Neutrophil (primary cell): ENCODE measurements around the gene TMF1.

Source experiments
- H3K27ac ChIP-seq: fragments of 200-600 bp; sonication (generic); 2 replicates; pipeline ENCODE4 v1.5.1; 2016; ENCODE audit warnings: mild to moderate bottlenecking, moderate library complexity
- H3K27me3 ChIP-seq: fragments of 200-600 bp; sonication (generic); 2 replicates; pipeline ENCODE4 v1.6.0; 2016; ENCODE audit warnings: mild to moderate bottlenecking
- H3K36me3 ChIP-seq: fragments of 200-600 bp; sonication (generic); 2 replicates; pipeline ENCODE4 v1.5.1; 2017
- H3K4me1 ChIP-seq, 2 experiments: fragments of 200-600 bp in 1 of 2; sonication (generic) in 1 of 2; 1 replicate in 1 of 2; 2 replicates in 1 of 2; pipeline versions ENCODE4 v1.5.1 to v1.6.1; 2013 to 2016; ENCODE audit warnings: low read depth in 1 of 2, low read length in 1 of 2, mild to moderate bottlenecking in 1 of 2, moderate library complexity in 1 of 2; ENCODE audit not compliant: control insufficient read depth in 1 of 2, insufficient read depth in 1 of 2
- H3K4me3 ChIP-seq, 2 experiments: fragments of 200-600 bp in 1 of 2; sonication (generic) in 1 of 2; 1 replicate in 1 of 2; 2 replicates in 1 of 2; pipeline ENCODE4 v1.5.1; 2013 to 2016; ENCODE audit warnings: low read depth in 1 of 2, low read length in 1 of 2, mild to moderate bottlenecking in 1 of 2, moderate library complexity in 1 of 2
- H3K9me3 ChIP-seq: fragments of 200-600 bp; sonication (generic); 2 replicates; pipeline ENCODE4 v1.5.1; 2016
- CTCF ChIP-seq: fragments of 200-600 bp; sonication (generic); IDR thresholded peaks from 2 replicates; pipeline ENCODE4 v1.5.1; 2016; ENCODE audit warnings: antibody characterized with exemption

TMF1 gene

DNA sequence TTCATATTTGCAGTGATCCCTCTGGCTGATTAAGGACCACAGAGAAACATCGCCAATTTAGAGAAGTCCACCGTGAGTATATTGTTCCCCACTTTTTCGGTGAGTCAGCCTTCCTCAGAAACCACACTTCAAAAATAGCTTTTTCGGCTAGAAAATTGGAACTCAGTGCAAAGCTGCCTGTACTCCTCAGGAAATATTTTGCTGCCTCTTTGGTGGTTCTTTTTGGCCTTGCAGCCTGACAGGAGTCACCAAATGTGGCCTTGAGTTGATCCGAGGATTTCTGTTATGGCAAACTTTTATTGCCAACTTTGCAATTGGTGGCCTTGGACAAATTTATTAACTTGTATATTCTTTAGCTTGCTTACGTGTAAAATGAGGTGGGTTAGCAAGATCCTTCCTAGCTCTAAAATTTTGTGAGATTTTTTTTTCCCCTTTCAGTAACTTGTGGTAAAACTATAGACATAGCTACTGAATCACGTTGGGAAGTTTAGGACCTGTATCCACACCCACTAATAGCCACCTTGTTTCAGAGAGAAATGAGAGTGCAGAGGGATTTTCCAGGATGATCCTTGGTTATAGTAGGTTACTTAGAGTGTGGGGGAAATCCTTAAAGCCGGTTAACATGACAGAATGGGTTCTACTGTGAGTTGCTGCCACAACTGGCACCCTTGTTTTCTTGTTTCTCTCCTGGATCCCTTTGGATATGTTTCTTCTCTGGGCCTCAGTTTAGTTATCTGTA, 42.5 kb upstream of the TMF1 start:
- Histone ChIP-seq H3K36me3 (peaks cover 7% of the 10 kb centered on the region), H3K4me3 (peak overlapping the region in 1 of 2 experiments; percentile 26), H3K27ac (peak overlapping the region; percentile 89), H3K9me3 (no peaks in the 10 kb centered on the region), H3K27me3 (no peaks in the 10 kb centered on the region), H3K4me1 (peaks cover 51 to 52% of the 10 kb centered on the region in 2 experiments)
- no peak for TF ChIP-seq CTCF

GRCh38 chr3:69092030-69092516, 39.9 kb upstream of the TMF1 start:
- Histone ChIP-seq H3K4me3 (peak overlapping the region; percentile 31 to 46), H3K4me1 (peaks cover 67 to 77% of the 10 kb centered on the region in 2 experiments), H3K27ac (peak overlapping the region; percentile 89), H3K27me3 (no peaks in the 10 kb centered on the region), H3K9me3 (no peaks in the 10 kb centered on the region), H3K36me3 (peaks cover 4% of the 10 kb centered on the region)
- TF ChIP-seq CTCF = no peak

DNA sequence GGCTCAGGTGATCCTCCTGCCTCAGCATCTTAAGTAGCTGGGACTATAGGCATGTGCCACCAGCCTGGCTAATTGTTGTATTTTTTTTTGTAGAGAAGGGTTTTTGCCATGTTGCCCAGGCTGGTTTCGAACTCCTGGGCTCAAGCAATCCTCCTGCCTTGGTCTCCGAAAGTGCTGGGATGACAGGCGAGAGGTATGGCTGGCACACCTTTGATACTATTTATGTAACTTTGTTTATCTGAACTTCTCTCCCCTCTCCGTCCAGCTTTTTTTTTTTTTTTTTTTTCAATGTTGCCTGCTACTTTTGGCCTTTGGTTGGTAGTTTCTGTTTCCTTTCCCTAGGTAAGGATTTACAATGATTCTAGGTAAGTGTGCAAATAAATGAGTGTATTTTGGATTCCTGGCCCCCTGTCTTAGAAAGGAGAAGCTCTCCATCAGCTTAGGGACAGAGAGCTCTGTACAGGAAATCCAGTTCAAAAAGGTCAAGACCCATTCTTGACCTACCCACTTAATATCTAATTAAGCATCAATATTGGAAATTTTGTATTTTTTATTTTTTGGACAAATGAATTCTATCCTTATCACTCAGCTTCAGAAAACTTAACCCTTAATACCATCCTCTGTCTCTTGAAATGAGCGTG, 39.4 kb upstream of the TMF1 start:
- peaks cover 73 to 83% of the 10 kb centered on the region in 2 experiments for H3K4me1 ChIP-seq
- no peak for TF ChIP-seq CTCF

GRCh38 chr3:69090021-69090420, 37.9 kb upstream of the TMF1 start:
- Histone ChIP-seq H3K36me3 (no peaks in the 10 kb centered on the region), H3K27me3 (no peaks in the 10 kb centered on the region), H3K9me3 (no peaks in the 10 kb centered on the region), H3K4me1 (peaks cover 81 to 89% of the 10 kb centered on the region in 2 experiments), H3K4me3 (no peak overlapping the region), H3K27ac (peak overlapping the region; percentile 89)
- TF ChIP-seq CTCF = no peak

More for the DNA sequence above, 39.4 kb upstream of the TMF1 start:
- peak overlapping the region; percentile 31 to 46 for H3K4me3 ChIP-seq
- H3K36me3 ChIP-seq = peaks cover 4% of the 10 kb centered on the region
- no peaks in the 10 kb centered on the region for H3K27me3 ChIP-seq
- peak overlapping the region; percentile 89 for H3K27ac ChIP-seq
- H3K9me3 ChIP-seq = no peaks in the 10 kb centered on the region

- no peak overlapping the region for H3K27ac ChIP-seq
- no peaks in the 10 kb centered on the region for H3K27me3 ChIP-seq
Measured at GRCh38 chr3:69088063-69088462, 35.9 kb upstream of the TMF1 start.

More at GRCh38 chr3:69088063-69088462, 35.9 kb upstream of the TMF1 start:
- Histone ChIP-seq H3K9me3 (no peaks in the 10 kb centered on the region), H3K4me3 (no peak overlapping the region), H3K4me1 (peaks cover 73 to 84% of the 10 kb centered on the region in 2 experiments), H3K36me3 (no peaks in the 10 kb centered on the region)
- no peak for TF ChIP-seq CTCF
